ENCODE results near the gene KCNQ5. TPM values are rescaled to one million over a fixed set of nuclear protein-coding genes. Genes with fewer than 3 reads are reported as not detected.

The KCNQ5 gene
- total RNA-seq, 1 experiment from 2014 or later, result 7.1 TPM

DNA sequence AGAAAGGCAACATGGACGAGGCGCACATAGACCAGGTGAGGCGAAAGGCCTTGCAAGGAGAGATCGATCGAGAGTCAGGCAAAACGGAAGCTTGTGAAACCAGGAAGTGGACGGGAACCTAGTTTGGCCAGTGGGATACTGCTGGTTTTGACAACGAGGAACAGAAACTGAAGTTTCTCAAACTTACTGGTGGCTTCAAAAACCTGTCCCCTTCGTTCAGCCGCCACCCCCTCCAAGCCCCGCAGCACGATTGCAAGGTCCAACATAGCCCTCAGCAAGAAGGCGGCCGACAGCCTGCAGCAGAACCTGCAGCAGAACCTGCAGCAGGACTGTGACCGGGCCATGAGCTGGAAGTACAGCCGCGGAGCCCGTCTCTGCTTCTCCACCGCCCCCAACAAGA, 365.4 kb downstream of the KCNQ5 start:
- no peak for DNase-seq (ENCODE audit: low read depth)

GRCh38 chr6:72999995-73000394, 378.1 kb downstream of the KCNQ5 start:
- DNase-seq (ENCODE audit: low read depth), result no peak

DNA sequence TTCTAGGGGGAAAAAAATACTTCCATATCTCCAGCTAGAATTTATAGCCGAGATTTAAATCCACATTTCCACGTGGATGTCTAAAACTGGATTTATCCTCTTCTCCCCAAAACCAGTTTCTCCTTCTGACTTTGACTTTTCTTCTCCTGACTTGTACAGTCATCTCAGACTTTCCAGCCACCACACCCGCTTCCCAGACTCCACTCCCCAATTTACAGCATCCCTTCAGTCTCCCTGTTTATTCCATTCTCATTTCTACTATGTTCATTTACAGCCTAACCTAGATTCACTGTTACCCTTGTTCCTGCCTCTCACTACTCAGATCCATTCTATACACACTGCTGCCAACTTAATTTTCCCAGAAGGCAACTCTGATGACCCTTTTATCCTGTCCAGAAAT, 378.6 kb downstream of the KCNQ5 start:
- DNase-seq (ENCODE audit: low read depth), result no peak

DNA sequence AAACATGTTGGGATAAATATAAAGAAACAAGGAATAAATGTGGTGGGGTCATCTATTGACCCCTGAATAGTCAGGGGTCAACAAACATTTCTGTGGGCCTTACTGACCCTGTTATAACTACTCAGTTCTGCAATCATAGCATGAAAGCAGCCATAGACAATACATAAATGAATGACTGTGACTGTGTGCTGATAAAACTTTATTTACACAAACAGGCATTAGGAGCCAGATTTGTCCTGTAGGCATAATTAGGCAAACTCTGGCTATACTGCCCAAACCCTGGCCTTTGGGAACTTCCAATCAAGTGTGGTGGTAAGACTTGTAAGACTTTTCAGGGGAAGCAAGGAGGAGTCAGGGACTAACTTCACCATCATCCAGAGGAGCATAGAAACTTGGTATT, 380.7 kb downstream of the KCNQ5 start:
- DNase-seq (ENCODE audit: low read depth), result no peak

GRCh38 chr6:73003302-73003701, 381.4 kb downstream of the KCNQ5 start:
- DNase-seq (ENCODE audit: low read depth), result no peak

DNA sequence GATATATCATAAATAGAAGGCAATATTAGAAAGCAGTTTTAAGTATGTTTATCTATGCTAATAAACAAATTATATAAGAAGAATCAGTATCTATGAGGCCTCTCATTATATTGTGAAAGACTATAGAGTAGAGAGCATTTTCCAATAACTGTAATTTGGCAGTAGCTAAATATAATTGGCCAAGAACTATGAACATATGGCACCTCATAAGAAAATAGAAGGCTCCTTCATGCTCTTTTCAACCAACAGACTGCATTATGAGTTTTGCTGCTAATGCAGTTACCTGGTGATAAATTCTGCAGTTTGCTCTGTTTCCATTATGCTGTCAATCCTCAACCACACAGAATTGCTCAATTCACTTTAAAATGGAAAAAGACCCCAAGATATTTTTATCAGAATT, 382.4 kb downstream of the KCNQ5 start:
- DNase-seq (ENCODE audit: low read depth), result no peak

DNA sequence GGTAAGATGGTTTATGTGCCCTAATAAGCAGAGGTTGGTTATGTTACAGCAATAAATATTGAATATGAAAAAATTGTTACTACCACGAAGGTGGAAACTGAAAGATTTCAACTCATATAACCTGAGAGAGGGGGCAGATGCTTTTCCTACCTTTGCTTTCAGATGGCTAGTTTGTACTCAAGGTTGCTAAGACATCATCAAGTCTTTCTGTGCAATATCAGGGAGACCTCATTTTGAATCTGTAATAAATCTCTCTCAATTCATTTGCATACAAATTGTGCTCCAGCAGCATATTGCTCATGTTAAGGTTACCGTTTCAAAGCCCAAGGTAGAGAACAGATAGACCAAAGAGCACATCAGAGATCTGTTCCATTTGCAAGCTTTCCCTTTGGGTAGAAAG, 383.0 kb downstream of the KCNQ5 start:
- no peak for DNase-seq (ENCODE audit: low read depth)

- DNase-seq (ENCODE audit: low read depth), result peak; percentile 25
Observed at GRCh38 chr6:73006146-73006545, 384.3 kb downstream of the KCNQ5 start.

DNA sequence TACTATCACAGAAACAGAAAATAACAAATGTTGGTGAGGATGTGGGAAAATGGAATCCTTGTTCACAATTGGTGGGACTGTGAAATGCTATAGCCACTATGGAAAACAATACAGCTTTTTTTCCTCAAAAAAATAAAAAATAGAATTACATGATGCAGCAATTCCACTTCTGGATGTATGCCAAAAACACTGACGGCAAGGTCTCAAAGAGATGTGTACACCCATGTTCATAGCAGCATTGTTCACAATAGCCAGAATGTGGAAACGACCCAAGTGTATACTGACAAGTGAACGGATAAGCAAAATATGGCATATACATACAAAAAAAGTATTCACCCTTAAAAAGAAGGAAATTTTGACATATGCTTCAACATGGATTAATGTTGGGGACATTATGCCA, 390.1 kb downstream of the KCNQ5 start:
- no peak for DNase-seq (ENCODE audit: low read depth)

DNA sequence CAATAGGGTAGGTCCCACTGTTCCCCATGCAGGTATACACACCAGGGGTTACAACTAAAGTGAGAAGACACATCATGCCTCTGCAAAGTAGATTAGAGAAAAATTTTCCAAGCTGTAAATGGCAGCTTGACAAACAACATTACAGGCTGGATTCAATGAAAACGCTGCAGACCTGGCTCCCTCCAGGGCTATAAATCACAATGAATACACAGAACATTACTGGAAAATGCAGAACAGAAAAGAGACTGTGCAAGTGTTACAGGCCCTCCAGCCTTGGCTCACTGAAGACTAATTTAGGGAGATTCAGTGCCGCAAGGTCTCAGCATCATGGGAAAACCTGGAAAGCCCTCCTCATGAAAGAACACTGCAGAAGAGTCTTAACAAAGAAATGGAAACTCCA, 395.6 kb downstream of the KCNQ5 start:
- DNase-seq (ENCODE audit: low read depth), result no peak

DNA sequence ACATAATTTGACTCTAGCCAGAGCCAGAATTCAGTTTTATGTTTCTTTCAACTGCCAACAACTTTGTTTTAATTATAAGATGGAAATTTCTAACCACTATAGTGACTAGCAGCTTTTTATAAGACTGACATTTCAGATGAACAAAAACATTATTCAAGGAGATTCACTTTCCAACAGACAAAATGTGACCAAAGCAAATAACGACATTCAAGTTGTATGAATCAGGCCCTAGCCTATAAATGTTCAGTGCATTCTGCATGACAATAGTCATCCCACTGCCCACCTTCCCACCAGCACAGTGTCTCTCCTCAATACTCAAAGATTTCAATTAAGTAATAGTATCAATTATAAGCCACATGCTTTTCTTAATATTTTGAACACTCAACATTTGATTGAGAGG, 402.7 kb downstream of the KCNQ5 start:
- peak; percentile 27 for DNase-seq (ENCODE audit: low read depth)

DNA sequence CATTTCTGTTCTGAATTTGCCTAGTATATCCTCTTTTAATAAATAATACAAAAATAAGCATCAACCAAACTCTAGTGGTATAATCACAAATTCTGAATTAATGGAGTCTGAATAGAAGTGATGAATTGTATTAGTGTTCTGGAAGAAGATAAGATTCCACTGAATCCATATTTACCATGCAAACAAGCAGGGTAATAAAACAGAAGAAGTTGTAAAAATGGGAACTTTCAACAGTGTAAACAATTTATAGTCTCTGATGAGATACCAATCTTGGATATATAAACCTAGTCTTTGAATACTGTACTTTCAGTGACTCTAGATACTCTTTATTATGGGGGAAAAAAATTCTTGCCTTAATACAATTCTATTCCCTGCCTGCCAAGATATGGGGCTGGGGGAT, 405.8 kb downstream of the KCNQ5 start:
- DNase-seq (ENCODE audit: low read depth), result no peak

DNA sequence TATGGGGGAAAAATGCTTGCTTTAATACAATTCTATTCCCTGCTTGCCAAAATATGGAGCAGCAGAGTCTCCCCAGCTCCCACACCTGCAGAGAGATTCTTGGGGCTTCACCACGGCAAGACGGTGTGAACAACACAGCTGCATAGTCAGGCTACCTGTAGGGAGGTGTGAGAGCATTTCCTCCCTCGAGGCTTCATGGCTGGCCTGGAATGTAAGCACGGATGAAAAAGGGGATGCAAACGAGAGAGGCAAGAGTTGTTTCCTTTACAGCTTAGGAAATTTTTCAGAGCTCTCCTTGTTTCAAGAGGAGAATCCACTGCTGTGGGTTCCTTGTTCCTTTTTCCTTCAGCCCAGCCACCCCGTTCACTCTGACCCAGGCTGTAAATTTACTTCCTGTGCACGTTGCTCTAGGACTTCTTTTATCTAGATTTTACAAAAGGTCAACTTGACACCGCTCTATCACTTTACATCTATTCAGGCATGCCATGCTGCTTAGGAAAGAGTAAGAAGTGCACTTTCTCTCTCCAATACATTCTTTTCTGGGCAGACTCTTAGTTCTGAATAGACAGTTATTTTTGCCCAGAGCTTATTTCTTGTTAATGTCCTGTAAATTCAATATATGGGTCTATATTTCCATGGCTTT, 406.4 kb downstream of the KCNQ5 start:
- no peak for DNase-seq (ENCODE audit: low read depth)

- peak; percentile 32 for DNase-seq (ENCODE audit: low read depth)
Observed at GRCh38 chr6:73028893-73029450, 407.1 kb downstream of the KCNQ5 start.

GRCh38 chr6:73030257-73030656, 408.4 kb downstream of the KCNQ5 start:
- peak; percentile 49 for DNase-seq (ENCODE audit: low read depth)

DNA sequence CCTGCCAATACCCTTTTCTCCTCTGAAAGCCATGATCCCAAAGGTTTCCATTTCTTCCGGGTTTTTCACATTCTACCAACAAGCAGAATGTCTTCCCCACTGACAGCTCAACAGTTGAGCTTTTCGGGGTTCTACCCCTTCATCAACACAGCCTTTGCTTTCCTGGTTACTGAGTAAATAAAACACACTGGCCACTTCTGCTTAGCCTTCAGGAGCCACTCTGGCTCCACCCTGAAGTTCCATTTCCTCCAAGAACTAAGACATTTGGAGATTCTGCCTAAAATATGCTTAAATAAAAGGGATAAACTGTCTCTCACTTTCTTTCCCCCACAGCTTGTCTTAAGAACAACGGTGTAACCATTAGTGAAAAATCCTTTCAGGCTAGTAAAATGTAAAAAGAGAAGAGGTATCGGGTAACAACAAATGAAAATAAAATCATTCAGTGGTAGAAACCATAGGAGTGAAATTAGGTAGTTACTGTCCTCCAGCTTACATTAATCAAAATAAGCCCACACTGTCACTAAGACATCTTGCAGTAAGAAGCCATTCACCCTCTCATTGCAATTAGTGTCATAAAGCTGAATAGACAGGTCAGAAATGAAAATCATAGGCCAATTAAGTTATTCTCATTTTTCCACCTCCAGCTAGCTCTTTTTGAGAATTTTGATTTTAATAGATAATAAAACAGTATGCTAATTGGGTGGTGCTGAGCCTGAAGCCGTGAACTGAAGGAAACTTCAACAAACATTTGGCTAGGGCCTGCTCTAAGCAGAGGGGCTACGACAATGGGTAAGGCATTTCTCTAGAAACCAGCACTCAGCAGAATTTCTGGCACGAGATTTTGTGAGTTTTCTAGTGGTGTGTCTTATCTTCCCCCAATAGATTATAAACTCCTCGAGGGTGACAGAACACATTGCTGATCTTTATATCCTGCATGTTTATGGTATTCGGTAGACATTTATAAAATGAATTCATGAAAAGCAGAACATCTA, 409.2 kb downstream of the KCNQ5 start:
- peak; percentile 12 for DNase-seq (ENCODE audit: low read depth)

GRCh38 chr6:73032586-73032985, 410.7 kb downstream of the KCNQ5 start:
- peak; percentile 69 for DNase-seq (ENCODE audit: low read depth)

- no peak for DNase-seq (ENCODE audit: low read depth)
Observed at GRCh38 chr6:73036689-73037088, 414.8 kb downstream of the KCNQ5 start.

DNA sequence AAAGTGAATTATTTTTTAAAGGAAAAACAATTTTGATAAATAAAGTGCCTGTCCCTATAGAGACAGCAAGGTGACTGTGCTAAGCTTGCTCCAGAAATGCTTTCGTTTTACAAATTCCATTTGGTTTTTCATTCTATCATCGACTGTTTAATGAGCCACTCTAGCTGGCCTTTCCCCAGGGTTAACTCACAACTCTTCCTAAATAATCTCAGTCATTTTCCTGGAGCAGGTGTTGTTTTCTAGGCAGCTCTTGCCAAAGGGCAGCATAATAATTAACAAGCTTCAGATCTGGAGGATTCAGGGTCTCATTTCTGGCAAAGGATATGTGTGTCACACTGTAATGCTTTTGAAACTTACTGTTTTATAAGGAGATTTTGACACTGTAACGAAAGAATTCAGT, 419.2 kb downstream of the KCNQ5 start:
- no peak for DNase-seq (ENCODE audit: low read depth)

DNA sequence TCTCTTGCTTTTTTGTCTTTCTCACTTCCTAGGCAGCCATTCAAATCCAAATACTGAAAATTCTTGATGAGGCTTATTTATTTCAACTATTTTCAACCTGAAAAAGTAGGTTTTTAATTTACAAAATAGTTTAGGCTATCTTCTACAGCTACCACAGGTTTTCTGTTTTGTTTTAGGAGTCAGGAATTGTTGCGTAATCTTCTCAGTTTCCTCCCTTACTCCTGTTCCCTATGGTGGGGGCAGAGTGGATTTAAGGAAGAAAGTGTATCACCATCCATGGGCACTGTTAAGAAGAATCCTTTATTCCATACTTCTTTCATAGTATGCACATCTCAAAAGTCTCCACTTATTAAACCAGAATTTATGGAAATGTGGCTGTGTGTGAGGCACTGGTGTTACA, 421.0 kb downstream of the KCNQ5 start:
- DNase-seq (ENCODE audit: low read depth), result no peak

- DNase-seq (ENCODE audit: low read depth), result no peak
Observed at GRCh38 chr6:73043446-73043845, 421.6 kb downstream of the KCNQ5 start.

DNA sequence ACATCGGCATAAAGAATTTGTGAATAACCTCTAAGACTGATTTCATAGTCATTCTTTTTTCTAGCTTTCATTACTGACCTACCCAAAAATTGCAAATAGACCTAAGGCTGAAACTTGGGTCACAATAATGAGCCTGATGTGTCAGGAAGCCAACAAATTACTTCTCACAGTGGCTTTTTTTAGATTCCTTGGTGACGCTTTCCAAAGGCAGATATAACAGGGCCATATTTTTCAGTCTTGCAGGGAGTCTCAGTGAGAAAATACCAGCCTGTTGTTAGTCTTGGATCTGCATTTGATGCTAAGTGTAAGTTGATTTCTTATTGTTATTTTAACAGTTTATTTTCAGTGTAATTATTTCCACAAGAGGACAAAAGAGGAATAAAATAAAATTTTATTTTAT, 423.7 kb downstream of the KCNQ5 start:
- DNase-seq (ENCODE audit: low read depth), result no peak

DNA sequence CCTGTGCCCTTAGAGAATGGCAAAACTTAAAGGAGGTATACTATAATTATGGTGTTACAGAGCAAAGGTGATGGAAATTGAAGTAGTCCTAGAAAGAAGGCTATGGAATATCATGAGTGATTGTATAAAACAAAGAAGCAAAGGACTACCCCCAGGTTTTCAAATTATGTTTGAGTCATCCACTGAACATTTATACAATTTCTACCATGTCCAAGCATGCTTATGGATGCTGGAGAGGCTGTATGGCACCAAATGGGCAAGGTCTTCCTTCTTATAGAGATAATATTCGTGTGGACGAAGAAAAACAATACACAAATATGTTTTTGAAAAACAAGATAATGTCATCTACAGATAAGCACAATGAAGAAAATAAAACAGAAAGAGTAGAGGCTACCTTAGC, 425.9 kb downstream of the KCNQ5 start:
- no peak for DNase-seq (ENCODE audit: low read depth)

Measured in LHCN-M2 (cell line).